HG03066 (cell line): ENCODE measurements around the gene VCAM1.
"Not testable (repeated sequence)": the region's sequence is repeated elsewhere in the genome, so short reads cannot be mapped to it uniquely, and the experiment has no call there.

Experiments used
- ATAC-seq: cut with Tn5 transposase; IDR thresholded peaks from one replicate; pipeline ENCODE4 v1.9.1; 2021; ENCODE audit warnings: low read depth; ENCODE audit not compliant: unreplicated experiment

VCAM1 gene

DNA sequence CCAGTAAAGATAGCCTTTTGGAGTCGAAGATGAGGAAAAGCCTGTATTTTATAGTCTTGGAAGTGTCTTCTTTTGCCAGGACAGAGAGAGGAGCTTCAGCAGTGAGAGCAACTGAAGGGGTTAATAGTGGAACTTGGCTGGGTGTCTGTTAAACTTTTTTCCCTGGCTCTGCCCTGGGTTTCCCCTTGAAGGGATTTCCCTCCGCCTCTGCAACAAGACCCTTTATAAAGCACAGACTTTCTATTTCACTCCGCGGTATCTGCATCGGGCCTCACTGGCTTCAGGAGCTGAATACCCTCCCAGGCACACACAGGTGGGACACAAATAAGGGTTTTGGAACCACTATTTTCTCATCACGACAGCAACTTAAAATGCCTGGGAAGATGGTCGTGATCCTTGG lies at the start of gene VCAM1:
Gene VCAM1, plus strand, starts transcription at position 253 of the 400 bp plus-strand sequence. Its CDS starts 119 bp downstream, at position 372.
- no peak for ATAC-seq

GRCh38 chr1:100670083-100670482 lies 49.5 kb upstream of the VCAM1 start:
- ATAC-seq: no peak

GRCh38 chr1:100671601-100672000 lies 47.9 kb upstream of the VCAM1 start:
- no peak for ATAC-seq

DNA sequence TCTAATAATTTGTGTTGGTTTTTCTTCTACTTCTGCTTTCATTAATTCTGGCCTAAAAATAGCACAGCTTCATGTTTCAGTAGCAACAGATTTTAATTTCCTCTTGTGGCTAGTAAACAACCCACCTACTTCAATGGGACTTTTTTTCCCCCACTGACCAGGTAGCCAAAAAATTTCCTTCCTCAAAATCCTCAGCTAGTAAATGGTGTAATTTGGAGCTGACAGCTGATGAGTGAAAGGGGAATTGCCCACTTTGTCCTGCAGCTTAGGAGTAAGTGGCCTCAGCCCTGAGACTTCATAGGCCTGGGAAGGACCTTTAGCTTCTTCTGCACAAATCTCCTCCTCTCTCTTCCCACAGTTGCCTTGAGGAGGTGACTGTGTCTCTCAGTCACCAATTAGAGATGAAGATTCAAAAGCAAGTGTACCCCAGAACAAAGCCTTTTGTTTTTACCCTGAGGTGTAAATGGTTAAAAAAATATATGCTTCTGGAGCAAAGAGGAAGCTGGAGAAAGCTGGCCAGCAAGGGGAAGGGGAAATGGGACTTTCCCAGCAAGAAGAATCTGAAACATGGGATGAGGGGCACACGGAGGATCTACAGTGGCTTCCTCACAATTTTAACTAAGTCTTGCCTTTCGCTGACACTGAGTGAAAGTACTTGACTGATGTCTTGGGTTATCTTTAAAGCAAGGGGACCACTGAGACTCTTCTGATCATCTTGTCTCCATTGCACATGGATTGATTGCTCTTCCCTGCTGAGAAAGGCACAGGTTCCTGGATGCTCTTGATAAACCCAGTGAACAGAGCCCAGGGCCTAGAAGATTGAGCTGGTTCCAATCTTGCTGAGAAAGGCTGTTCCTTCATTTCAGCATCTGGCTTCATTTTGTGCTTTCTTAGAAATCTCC lies 35.8 kb upstream of the VCAM1 start:
- no peak for ATAC-seq

DNA sequence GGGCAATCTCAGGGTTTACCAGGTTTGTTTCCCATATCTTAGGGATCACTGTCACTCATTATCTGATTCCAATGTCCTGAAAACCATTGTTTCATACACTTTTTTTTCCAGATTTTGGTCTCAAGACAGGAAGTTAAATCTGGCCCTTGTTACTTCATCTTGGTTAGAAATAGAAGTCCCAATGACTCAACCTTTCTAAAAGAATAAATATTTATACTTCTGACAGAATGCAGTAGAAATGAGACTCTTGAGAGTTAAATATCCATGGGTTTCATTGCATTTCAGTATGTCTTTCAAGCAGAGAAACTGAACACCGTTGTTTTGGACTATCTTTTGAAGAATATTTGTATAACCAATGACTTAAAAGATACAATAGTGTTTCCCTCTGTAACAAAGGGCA lies 19.8 kb upstream of the VCAM1 start:
- ATAC-seq: no peak

- ATAC-seq: no peak
Measured at GRCh38 chr1:100700586-100700985, 19.0 kb upstream of the VCAM1 start.

- ATAC-seq: no peak
Measured at GRCh38 chr1:100703052-100703451, 16.5 kb upstream of the VCAM1 start.

- no peak for ATAC-seq
Measured at GRCh38 chr1:100703716-100704115, 15.8 kb upstream of the VCAM1 start.

- no peak for ATAC-seq
Measured at GRCh38 chr1:100704473-100704872, 15.1 kb upstream of the VCAM1 start.

DNA sequence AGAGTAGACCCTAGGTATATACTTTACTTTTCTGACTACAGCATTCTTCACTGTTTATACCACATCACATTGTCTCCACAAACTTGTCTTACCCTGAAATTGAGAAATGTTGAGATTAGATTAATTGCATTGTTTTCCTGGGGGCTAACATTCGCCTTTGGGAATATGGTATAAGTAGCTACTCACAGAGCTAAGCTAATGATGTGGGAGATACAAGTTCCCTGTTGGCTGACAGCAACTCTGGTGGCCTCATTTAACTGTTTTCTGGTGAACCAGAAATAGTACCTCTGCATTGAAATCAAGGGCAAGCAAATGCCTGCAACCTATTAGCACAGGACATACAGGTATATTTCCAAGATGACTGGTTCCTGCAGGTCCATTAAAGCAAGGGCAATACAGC lies 13.2 kb upstream of the VCAM1 start:
- no peak for ATAC-seq

DNA sequence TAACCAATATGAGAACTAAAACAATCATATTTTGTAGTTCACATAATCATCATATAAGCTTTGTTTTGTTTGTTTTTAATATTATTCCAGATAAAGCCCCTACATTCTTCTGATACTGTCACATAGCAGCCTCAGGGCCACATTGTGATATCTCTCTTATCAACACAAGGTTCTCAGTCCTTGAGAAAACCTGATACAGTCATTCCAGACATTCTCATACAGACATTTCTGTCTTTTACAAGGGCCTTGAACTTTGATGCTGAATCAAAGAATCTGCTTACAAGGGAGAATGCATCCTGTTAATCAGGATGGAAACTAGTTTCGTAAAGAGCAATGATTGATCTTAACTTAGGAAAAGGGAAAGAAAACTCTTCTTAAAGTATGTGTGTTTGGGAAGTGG lies 12.7 kb upstream of the VCAM1 start:
- no peak for ATAC-seq

- no peak for ATAC-seq
Measured at GRCh38 chr1:100708476-100709062, 11.0 kb upstream of the VCAM1 start.

DNA sequence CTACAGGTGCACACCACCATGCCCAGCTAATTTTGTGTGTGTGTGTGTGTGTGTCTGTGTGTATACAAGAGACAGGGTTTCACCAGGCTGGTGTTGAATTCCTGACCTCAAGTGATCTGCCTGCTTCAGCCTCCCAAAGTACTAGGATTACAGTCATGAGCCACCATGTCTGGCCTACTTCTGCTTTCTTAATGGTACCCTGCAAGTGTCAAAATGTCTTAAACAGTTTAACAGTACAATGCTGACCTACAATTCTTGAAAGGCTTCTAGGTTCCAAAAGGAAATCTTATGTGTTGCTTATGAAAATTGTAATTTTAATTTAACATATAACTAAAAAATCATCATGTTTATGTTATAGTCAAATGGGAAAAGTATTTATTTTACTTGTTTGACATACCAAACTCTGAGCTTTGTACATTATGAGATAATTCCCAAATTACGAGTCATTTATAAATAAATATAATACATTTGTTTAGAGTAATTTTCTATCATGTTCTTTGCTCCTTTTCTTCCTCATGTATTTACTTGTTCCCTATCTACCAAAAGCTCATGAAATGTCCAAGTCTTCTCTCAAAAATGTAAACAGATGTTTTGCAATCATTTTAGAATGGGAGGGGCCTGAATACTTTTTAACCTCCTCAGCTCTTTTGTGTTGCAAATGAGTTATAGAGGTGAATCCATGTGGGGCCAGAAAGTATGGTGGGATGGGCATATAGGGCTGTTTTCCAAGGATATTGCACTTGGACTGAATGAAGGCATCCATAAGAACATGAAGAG lies 8.4 kb upstream of the VCAM1 start:
- ATAC-seq: no peak

DNA sequence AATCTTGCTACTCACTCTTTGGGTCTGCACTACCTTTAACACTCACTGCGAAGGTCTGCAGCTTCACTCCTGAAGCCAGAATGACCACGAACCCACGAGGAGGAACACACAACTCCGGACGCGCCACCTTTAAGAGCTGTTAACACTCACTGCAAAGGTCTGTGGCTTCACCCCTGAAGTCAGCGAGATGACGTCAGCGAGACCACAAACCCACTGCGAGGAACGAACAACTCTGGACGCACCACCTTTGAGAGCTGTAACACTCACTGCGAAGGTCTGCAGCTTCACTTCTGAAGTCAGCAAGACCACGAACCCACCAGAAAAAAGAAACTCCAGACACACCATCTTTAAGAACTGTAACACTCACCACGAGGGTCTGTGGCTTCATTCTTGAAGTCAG lies 6.5 kb upstream of the VCAM1 start:
- ATAC-seq: not testable (repeated sequence)

DNA sequence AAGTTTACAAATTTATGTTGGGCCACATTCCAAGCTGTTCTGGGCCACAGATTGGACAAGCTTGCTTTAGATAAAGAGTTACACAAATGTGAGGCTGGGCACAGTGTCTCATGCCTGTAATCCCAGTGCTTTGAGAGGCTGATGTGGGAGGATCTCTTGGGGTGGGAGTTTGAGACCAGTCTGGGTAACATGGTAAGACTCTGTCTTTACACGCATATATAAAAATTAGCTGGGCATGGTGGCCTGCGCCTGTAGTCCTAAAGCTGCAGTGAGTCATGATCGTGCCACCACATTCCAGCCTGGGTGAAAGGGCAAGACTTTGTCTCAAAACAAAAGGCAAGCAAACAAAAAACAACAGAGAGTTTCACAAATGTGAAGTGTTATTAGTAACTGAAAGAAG lies 5.9 kb upstream of the VCAM1 start:
- ATAC-seq: no peak

GRCh38 chr1:100714599-100714998 lies 4.9 kb upstream of the VCAM1 start:
- ATAC-seq: no peak

DNA sequence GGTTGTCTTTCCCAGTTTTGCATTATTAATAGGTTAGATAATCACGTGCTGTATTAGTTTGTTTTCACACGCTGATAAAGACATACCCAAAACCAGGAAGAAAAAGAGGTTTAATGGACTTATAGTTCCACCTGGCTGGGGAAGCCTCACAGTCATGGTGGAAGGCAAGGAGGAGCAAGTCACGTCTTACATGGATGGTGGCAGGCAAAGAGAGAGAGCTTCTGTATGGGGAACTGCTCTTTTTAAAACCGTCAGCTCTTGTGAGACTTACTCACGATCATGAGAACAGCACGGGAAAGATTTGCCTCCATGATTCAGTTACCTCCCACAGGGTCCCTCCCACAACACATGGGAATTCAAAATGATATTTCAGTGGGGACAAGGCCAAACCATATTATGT lies 2.3 kb upstream of the VCAM1 start:
- ATAC-seq: no peak

GRCh38 chr1:100718581-100718980 lies 961 bp upstream of the VCAM1 start:
- ATAC-seq: no peak

- no peak for ATAC-seq
Measured at GRCh38 chr1:100720101-100720500, 559 bp downstream of the VCAM1 start.

- no peak for ATAC-seq
Measured at GRCh38 chr1:100720751-100721150, 1.2 kb downstream of the VCAM1 start.

- ATAC-seq: no peak
Measured at GRCh38 chr1:100721526-100722207, 2.1 kb downstream of the VCAM1 start.
